ENCODE measurements around the gene KLHL25. TPM values are rescaled to one million over a fixed set of nuclear protein-coding genes. Genes with fewer than 3 reads are reported as not detected.
"Not testable (repeated sequence)": the region's sequence is repeated elsewhere in the genome, so short reads cannot be mapped to it uniquely, and the experiment has no call there.

KLHL25 gene
- total RNA-seq, 1 donor from 2014 or later: 30.0 TPM

DNA sequence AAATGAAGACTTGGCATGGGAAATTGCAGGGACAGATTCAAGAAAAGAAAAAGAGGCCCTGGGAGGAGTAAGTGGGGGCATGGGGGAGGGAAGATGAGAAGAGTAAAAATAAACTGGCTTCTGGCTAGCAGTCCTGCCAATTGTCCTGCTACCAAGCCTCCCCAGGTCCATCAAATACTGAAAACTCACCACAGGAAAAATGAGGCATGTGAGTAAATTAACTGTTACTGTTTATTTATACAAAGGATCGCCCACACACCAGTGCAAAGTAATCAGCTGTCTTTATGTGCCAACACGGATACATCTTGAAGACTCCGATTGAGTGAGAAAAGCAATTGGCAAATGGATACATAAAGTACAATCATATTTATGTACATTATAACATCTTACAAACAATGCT lies 10.7 kb upstream of the KLHL25 start:
- DNase-seq (ENCODE audit: low spot score): no peak

DNA sequence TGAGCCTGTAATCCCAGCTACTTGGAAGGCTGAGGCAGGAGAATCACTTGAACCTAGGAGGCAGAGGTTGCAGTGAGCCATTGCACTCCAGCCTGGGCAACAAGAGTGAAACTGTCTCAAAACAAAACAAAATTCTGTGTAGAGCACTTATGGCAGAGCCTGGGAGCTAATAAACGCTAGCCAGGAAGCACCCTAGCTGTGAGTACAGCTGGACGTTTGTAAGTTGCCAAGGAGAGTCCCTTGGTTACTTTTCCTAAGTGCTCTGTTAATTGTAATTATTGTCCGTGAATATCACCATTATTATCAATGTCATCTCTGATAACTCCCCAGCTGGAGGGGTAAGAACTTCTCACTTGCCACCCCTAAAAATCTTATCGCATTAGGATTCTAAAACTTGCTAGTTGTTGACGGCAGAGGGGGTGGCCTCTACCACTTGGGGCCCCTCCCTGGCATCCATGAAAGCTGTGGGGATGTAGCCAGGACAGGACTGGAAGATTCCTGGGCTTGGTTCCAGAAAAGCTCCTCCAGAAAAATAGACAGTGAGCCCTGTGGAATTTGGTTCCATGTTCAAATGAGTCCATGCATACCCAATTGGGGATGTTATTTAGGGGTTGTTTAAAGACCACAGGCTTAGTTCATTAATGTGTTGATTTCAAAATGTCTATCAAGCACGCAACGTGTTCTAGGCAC lies 9.9 kb upstream of the KLHL25 start:
- DNase-seq (ENCODE audit: low spot score): no peak

DNA sequence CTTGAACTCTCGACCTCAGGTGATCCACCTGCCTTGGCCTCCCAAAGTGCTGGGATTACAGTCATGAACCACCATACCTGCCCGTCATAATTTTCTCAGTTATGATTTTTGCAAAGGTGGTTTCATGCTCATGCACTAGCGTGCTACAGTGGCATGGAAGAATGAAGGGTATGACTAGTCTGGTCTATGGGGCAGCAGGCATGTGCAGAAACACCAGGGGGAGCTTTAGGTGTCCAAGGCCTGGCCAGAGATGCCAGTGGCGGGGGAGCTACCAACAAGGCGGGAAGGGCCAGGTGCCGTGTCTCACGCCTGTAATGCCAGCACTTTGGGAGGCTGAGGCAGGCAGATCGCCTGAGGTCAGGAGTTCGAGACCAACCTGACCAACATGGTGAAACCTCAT lies 7.9 kb upstream of the KLHL25 start:
- DNase-seq (ENCODE audit: low spot score): not testable (repeated sequence)

DNA sequence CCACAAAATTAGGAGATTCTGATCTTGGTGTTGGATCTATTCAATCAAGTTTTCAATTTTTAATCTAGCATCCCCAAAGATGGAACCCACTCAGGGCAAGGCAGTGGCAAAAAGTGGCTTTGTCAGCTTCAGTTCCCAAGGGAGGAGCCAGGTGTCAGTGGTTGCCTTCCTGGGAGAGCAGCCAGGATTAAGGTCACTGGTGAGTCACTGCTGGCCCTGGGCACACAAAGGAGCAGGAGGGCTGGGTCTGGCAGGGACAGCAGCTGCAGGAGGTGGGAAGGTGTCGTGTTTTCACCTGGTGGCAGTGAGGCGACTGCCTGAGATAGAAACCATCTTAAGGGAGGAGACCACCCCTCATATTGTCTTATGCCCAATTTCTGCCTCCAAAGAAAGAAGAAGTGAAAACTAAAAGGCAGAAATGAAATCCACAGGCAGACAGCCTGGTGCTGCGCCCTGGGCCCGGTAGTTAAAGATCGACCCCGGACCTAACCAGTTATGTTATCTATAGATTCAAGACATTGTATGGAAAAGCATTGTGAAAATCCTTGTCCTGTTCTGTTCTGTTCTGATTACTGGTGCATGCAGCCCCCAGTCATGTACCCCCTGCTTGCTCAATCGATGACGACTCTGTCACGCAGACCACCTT lies 5.9 kb upstream of the KLHL25 start:
- no peak for DNase-seq (ENCODE audit: low spot score)

DNA sequence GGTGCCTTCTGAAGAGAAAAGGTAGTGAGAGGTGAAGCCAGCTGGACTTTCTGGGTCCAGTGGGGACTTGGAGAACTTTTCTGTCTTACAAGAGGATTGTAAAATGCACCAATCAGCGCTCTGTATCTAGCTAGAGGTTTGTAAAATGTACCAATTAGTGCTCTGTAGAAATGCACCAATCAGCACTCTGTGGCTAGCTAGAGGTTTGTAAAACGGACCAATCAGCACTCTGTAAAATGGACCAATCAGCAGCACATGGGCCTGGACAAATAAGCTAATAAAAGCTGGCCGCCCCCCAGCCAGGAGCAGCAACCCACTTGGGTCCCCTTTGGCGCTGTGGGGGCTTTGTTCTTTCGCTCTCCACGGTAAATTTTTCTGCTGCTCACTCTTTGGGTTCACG lies 1.6 kb upstream of the KLHL25 start:
- DNase-seq (ENCODE audit: low spot score): not testable (repeated sequence)

DNA sequence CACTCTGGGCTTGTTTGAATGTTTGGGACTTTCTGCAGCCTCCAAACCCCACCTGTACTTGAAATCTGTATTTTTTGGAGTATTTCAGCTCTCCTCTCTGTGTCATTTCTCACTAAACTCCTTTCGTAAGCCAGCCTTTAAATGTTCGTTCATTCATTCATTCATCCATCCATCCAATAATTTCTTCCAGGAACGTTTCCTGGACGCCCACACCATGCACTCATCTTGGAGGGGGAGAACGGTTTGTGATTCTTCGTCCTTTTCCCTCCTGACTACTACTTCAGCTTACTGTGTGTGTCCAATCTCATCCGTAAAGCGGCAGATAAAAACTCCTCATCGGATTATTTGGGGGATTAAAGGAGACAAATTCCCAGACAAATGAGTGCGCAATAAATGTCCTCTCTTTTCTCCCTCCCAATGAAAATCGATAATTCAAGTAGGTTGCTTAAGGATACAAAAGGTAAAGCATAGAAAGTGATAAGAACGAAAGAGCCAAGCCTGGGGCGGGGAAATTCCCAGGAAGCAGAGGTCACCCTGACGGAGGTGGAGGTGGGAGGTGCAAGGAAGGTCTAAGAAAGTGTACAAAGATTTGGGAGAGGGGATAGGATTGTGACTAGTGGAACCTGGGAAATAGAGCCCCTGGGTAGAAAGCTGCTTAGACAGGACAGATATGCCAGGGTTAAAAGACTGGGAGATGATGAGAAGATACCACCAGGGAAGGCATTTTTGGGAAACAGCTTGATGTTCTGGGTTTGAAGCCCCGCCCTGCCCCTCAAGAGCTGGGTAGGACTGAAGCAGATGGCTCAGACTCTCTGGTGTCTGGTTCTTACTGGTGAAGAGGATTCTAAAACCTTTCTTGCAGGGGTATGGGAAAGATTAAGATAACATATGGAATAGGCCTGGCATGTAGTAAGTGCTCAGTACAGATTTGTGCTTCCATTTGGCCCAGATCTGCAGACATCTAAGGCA lies 896 bp upstream of the KLHL25 start:
- DNase-seq (ENCODE audit: low spot score): no peak

DNA sequence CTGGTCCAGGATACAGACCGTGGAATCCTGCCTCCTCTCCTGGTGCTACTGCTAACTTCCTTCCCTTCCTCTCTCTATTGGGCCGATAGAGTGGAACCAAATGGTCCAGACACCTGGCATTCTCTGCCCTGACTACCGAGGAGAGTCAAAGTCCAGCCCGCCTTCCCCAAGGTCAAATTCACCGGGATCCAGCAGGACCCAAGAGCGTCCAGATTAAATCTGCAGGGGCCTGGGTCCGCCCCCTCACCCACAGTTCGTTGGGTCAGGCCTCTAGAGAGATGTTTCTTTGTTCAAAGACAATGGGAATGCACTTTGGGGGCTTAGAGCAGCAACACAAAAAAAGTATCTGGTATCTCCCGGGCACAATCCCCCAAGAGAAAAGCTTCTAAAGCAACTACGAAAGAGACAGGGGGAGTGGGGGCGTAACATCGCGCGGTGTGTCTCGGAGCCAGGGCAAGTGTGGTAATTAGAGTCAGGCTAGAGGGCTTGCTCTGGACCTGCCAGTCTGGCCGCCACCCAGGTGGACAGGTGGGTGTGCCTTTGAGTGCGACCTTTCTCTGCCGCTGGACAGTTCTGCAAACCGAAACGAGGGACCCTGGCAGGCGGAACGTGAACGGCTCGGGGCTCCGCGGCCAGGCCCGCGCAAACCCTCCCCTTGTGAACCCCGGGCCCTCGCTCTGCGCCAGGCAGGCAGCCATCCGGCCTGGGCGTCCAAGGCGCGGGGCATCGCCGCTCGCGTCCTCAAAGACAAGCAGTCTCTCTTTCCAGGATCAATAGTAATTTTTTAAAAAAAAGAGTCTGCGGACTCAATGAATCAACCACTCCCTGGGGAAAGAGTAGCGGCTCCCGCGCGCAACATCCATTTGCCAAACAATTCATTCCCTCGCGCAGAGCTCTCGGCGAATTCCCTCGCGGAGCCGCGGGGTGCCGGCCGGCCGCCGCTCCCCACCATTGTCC lies 806 bp downstream of the KLHL25 start:
- DNase-seq (ENCODE audit: low spot score): no peak

DNA sequence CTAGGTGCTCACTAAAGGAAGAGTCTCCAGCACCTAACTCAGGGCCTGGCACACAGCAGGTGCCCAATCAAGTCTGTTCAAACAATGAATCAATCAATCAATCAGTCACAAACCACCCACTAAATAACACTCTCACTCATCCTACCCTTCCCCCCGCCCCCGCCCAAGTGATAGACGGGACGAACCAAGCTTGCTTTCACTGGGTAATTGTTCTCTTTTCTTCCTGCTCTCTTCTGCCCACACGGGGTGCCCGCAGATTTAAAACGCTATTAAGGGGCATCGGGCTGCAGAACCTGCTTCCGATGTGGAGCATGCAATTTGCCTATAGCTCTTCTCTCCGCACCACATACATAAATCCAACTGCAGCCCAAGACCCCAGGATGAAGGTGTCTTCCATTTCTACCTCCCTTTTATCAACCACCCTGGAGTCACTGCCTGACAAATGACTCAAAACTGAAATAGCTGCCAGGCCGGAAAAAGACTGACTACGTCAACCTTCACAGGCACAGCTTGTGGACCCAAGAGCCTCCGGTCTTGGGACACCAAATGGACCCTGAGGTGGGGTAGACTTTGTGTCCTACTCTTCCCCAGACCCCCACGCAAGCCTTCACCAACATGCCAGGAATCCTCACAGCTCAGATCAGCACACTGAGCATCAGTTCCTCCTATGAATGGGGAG lies 1.7 kb downstream of the KLHL25 start:
- no peak for DNase-seq (ENCODE audit: low spot score)

DNA sequence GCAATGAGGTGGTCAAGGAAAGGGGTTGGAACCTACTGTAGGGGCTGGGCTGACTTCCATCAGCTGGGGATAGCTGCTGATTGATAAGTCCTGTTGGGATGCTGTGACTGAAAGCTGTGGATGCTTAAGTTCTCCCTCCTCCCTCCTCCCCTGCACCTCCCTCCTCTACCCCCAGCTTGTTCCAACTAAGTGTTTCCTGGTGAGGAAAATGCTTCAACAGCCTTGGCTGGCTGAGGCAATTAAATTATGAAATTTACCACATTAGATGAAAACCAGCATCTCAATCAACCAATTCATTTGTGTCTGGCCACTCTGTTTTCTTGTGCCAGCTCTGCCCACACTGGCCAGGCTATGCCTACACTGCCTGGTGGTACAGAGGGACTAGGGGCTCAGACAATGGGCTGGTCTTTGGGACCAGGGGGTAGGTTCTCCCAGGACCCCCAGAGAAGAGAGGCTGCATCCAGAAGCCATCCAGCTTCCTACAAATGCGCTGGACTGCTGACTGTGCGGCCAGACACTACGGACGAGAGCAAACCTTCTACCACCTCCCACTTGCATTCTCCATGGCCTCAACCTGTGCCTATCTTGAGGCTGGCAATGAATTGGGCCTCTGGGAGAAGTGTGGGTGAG lies 2.5 kb downstream of the KLHL25 start:
- DNase-seq (ENCODE audit: low spot score): no peak

DNA sequence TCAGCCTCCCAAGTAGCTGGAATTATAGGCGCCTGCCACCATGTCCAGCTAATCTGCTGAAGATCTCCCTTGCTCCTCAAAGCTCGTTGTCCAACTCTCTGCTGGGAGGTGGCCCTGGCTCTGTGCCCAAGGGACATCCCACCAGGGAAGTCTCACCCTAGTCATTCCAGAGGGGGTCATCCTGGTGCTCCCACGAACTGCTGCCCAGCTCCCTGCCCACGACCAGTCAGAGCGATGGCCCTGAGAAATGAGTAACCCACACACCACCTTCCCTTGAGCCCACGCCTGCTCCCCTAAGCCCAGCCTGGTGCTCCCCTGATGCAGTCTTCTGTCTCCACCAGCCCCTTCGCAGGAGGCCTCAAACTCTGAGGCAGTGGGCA lies 5.2 kb downstream of the KLHL25 start:
- DNase-seq (ENCODE audit: low spot score): no peak

DNA sequence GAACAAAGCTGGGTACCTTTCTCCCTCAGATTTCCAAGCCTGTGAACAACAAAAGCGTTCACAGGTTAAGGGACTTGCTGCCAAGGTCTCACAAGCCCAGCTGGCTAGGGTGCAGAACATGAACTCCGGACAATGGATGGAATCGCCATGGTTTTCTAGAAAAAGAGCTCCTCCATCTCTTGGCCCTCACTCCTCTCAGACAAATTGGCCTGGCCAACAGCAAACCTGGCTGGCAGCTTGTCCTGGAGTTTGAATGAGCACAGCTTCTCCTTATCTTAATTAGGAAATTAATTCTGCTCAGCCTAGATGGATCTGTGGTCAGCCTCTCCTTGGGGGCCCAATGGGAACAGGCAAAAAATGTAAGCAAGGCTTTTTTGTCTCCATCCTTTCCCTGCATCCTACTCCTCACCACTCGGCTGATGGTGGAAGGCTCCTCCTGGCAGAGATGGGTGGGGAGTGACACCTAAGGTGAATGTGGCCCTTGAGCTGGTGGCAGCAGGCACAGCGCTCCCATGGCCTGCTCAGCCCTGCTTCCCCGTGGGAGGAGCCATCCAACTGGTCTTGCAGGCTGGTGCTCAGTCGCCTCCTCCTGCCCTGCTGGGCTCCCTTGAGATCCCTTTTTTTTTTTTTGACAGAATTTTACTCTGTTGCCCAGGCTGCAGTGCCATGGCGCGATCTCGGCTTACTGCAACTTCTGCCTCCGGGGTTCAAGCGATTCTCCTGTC lies 5.8 kb downstream of the KLHL25 start:
- no peak for DNase-seq (ENCODE audit: low spot score)

DNA sequence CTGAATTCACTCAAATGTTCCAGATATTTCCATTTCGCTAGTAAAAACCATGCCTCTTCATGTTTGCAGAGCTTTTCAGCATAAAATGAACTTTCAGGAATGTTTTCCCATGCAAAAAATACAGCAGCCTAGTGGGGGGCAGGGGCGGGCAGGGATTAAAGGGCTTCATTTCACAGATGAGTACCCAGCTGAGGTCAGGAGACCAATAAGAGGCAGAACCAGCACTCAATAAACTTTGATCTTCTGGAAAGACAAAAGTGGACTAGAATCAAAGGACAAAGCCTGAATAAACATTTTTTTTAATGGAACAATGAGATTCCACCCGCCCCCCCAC lies 8.0 kb downstream of the KLHL25 start:
- no peak for DNase-seq (ENCODE audit: low spot score)

DNA sequence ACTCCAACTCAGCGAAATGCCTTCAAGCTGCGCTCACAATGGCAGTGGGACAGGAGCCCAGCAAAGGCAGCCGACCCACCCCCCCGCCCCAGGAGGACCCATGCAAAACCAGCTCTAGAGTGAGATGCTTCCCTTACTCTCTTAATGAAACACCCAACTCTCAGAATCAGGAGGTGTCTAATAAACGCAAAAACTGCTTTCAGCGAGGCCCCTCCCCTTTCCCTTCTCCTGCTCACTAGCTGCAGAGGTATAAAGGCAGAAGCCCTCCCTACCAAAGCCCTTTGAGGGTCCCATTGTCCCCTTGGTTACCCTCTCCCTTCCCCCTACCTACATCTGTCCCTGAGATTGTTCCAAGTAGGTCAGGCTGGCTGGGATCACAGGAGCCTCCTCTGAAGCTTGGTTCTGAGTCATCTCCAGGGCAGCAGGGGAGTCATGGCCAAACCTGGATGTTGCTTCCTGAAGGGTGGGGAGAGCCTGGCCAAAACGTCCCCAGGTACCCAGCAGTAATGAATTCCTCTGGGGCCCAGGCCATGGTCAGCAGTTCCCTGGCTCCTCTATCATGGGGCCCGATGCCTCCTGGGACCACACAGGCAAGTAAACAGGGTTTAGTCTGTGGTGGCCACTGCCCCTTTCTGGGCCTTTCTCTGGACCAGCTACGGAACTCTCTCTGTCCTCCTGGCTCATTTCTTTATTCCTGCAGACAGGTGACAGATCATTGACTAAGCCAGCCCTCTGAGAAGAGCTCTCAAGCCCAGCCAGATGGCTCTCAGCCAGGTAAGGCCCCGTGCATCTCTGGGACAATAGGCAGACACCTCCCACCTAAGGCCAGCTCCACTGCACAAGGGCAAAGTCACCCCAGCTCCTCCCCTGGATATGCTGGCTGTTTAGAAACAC lies 8.6 kb downstream of the KLHL25 start:
- DNase-seq (ENCODE audit: low spot score): no peak

DNA sequence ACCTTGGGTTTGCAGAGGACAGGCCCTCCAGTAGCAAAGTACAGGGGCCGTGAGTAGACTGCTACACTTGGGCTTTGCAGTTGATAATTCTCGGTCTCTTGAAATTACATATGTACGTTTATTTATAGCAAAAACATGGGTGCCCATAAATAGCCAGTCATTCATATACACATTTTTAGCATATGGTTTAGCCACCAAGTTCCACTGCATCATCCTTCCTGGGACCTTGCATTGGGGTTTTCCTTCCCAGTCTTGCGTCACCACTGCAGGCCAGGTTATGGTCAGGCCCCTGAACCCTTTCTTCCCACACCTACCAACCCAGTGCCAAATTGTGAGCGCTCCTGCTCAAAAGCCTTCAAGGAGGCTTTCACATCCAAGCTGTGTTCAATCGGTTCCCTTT lies 12.7 kb downstream of the KLHL25 start:
- DNase-seq (ENCODE audit: low spot score): no peak

DNA sequence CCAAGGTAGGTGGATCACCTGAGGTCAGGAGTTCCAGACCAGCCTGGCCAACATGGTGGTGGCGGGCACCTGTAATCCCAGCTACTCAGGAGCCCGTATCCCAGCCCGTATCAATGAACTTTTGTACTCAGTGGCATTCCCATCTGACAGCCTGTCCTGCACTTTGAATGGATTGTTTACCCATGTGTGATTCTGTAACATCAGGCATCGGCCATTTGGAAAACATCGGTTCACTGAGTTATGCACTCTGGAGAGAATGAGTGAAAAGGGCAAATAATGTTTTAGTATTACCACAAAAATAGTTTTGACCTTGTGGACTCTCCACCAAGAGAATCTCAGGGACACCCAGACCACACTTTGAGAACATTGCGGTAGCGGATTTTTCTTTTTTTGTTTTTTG lies 13.6 kb downstream of the KLHL25 start:
- DNase-seq (ENCODE audit: low spot score): no peak

DNA sequence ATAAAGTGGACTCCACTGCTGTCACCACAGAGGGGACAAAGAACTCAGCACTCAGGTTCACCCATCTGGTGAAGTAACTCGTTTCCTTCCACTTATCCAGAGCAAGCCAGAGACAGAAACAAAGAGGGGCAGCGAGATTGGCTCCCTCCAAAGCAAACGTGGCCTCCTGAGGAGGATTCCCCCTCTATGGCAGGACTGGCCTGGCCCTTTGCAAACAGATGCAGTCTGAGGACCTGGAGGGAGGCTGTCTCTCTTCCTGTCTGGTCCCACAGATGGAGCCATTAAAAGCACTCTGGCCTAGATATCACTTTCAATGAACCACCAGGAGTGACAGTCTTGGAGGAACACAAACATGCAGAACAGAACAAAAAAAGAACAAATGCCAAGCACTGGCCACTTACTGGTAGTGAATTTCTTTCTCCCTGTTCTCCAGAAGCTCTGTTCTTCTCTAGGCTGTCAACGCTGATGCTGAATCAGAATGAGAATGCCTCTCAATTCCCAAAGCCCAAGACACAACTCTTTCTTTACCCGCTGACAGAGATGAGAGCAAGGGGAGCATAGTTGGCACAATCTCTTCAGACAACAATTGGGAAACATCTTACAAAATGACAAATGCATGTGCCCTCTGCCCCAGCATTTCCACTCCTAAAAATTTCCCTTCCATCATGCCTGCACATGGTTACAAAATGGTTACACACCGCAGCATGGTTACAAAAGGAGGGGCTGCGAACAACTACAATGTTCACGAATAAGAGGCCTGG lies 14.3 kb downstream of the KLHL25 start:
- no peak for DNase-seq (ENCODE audit: low spot score)

DNA sequence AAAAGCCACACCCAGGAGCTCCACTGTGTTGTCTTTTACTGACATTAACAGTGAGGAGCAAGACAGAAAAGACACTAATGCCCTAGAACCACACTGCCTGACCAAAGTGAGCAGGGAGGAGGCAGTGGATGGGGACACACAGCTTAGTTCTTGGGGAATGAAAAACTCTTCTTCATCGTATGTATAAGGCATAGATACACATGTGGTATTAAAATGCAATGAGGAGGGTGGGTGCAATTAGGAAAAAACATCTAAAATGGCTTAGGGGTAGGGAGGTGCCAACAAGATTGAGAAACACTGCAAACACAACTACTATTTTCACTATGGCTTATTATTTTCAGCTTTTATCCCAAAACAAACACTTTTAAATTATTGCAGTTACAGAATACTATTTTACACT lies 15.5 kb downstream of the KLHL25 start:
- no peak for DNase-seq (ENCODE audit: low spot score)

Measured in mesenteric fat pad (tissue), 1 donor.